ENCODE results near the gene NMT1.
A peak's percentile ranks its signal among the peaks of the same experiment; 100 is the strongest.

NMT1 gene

GRCh38 chr17:45137561-45138305 is 76.6 kb downstream of the NMT1 start:
- no peak for DNase-seq

GRCh38 chr17:45138911-45139532 is 77.9 kb downstream of the NMT1 start:
- no peak for DNase-seq

GRCh38 chr17:45139533-45139920 is 78.4 kb downstream of the NMT1 start:
- no peak for DNase-seq

GRCh38 chr17:45143094-45143670 is 82.1 kb downstream of the NMT1 start:
- no peak for DNase-seq

GRCh38 chr17:45143767-45144198 is 82.7 kb downstream of the NMT1 start:
- no peak for DNase-seq

- DNase-seq, result no peak
Measured at GRCh38 chr17:45144199-45145034, 83.3 kb downstream of the NMT1 start.

- no peak for DNase-seq
Measured at GRCh38 chr17:45145035-45145389, 83.9 kb downstream of the NMT1 start.

- DNase-seq, result no peak
Measured at GRCh38 chr17:45146166-45146565, 85.0 kb downstream of the NMT1 start.

DNA sequence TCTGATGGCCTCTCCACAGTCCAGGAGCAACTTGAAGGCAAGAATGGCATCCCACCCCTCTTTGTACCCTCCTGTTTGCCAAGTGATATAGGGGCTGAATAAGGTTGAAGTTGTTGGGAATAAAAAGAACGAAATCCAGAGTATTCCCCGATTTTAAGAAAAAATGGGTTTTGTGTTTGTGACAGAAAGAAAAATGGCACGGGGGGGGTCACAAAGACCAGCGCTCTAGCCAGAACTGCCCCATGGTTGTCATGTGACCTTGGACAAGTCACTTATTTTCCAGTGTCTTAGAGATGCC is 85.4 kb downstream of the NMT1 start:
- no peak for DNase-seq

GRCh38 chr17:45146890-45147580 is 85.9 kb downstream of the NMT1 start:
- DNase-seq, result no peak

GRCh38 chr17:45147581-45148182 is 86.6 kb downstream of the NMT1 start:
- peak; percentile 82 for DNase-seq

- DNase-seq, result peak; percentile 97
Measured at GRCh38 chr17:45148183-45149036, 87.3 kb downstream of the NMT1 start, which contains the start of gene HEXIM1. HEXIM1 (plus strand) TSS chr17:45148475; CDS start chr17:45149191, 716 bp downstream.

DNA sequence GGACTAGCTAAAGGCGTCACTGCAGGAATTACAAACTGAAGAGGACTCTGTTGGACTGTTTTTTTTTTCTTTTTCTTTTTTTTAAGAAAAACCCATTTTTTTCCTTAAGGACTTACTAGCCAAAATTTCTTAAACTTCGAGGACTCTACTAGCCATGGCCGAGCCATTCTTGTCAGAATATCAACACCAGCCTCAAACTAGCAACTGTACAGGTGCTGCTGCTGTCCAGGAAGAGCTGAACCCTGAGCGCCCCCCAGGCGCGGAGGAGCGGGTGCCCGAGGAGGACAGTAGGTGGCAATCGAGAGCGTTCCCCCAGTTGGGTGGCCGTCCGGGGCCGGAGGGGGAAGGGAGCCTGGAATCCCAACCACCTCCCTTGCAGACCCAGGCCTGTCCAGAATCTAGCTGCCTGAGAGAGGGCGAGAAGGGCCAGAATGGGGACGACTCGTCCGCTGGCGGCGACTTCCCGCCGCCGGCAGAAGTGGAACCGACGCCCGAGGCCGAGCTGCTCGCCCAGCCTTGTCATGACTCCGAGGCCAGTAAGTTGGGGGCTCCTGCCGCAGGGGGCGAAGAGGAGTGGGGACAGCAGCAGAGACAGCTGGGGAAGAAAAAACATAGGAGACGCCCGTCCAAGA is 88.0 kb downstream of the NMT1 start:
- no peak for DNase-seq

- DNase-seq, result no peak
Measured at GRCh38 chr17:45149669-45150664, 88.8 kb downstream of the NMT1 start.

GRCh38 chr17:45150911-45151809 is 90.0 kb downstream of the NMT1 start:
- DNase-seq, result no peak

DNA sequence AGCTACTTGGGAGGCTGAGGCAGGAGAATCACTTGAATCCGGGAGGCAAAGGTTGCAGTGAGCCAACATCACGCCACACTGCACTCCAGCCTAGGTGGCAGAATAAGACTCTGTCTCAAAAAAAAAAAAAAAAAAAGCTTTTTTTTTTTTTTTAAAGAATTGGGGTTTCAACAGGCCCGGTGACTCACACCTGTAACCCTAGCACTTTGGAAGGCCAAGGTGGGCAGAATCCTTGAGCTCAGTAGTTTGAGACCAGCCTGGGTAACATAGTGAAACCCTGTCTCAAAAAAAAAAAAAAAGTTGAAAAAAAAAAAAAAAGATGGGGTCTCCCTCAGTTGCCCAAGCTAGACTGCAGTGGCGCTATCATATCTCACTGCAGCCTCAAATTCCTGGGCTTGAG is 93.9 kb downstream of the NMT1 start:
- DNase-seq, result no peak

- DNase-seq, result no peak
Measured at GRCh38 chr17:45155483-45155882, 94.4 kb downstream of the NMT1 start.

DNA sequence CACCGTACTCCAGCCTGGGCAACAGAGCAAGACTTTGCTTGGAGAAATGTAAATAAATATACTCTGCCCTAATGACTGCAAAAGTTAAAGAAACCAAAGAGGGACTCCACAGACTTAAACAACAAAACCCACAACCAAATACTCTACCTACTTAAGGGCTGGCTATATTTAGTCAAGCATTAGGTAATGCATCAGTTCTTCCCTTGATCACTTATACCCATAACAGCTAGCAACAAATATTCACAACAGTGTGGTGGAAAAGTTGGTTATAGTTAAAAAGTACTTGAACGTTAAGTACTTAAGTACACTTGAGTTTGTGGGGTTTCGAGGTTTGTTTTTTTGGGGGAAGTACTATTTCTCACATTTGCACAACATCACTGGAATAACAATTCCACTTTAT is 95.1 kb downstream of the NMT1 start:
- no peak for DNase-seq
